ENCODE measurements around the gene APOB. TPM values are rescaled to one million over a fixed set of nuclear protein-coding genes. Genes with fewer than 3 reads are reported as not detected.

The APOB gene
- total RNA-seq, 4 donors from 2014 or later: 0.11 to 0.13 TPM; not detected in 2

DNA sequence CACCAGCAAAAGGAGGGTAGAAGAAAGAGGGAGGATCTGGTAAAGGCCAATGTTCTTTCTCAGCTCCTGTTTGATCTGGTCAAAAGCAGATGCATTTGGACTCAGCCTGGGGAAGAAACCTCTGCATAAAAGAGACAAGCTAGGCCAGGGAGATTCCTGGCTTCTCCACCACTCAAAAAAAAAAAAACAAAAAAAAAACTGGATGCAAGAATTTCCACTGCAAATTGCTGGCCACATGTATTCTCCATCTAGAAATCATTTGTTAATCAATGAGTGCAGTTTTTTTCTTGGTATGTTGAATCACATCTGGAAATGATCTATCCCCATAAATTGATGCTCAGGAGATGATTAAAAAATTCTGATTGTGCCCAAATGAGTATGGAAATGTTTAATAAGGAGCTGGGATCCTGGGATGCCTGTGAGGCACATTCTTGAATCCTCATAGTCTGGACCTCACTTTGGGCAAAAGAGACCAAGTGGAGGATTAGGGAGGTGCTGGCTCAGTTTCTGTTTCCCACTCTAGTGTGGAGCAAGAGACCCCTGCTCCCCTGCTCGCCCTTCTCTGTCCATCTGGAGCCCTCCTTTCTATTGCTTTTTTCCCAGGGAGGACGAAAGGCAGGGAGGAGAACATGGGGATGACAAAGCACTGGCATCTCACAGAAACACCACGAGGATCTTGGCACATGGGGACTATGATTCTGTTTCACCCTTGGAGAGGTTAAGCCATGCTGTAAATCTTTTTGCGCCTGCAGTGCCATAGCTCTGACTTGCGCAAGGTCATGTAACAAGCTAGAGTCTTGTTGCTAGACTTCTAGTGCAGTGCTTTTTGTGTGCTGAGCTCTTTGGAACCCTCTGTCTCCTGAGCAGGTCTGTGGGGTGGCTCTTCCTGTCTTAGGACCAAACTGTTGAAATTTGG lies 57.6 kb downstream of the APOB start:
- Histone ChIP-seq H3K27me3 (no peaks in the 10 kb centered on the region), H3K9me3 (no peaks in the 10 kb centered on the region), H3K4me1 (no peaks in the 10 kb centered on the region), H3K36me3 (no peaks in the 10 kb centered on the region), H3K27ac (no peak overlapping the region), H3K4me3 (replicated peaks in 1 of 3) (no peak overlapping the region)
- intact Hi-C loops (cut with DNase I): no loop called here
- no peak for DNase-seq
- WGBS, 2 donors: 77 to 85% methylated on average over 5 of the region's 5 CpGs
- TF ChIP-seq, protein P1, sequence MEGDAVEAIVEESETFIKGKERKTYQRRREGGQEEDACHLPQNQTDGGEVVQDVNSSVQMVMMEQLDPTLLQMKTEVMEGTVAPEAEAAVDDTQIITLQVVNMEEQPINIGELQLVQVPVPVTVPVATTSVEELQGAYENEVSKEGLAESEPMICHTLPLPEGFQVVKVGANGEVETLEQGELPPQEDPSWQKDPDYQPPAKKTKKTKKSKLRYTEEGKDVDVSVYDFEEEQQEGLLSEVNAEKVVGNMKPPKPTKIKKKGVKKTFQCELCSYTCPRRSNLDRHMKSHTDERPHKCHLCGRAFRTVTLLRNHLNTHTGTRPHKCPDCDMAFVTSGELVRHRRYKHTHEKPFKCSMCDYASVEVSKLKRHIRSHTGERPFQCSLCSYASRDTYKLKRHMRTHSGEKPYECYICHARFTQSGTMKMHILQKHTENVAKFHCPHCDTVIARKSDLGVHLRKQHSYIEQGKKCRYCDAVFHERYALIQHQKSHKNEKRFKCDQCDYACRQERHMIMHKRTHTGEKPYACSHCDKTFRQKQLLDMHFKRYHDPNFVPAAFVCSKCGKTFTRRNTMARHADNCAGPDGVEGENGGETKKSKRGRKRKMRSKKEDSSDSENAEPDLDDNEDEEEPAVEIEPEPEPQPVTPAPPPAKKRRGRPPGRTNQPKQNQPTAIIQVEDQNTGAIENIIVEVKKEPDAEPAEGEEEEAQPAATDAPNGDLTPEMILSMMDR (IDR thresholded peaks at IDR 0.05): no peak
- no peak for TF ChIP-seq POLR2A (IDR thresholded peaks at IDR 0.05)

DNA sequence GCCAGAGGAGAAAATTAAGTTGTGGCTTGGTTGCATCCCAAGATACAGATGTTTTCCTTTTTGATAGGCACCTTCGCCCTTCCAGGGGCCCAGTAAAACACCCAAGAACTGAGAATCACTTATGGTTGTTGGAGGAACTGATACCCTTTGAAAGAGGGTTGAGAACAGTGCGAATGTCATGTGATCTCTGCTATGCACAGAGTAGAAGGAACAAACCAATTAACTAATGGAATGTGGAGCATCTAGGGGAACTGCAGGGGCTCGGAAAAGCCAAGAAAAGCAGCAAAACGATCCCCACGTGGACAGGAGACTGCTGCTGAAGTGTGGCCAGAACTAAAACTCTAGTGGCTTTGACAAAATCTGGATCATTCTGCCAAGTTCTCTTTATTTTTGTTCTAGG lies 58.8 kb downstream of the APOB start:
- no peaks in the 10 kb centered on the region for H3K27me3 ChIP-seq
- H3K27ac ChIP-seq: no peak overlapping the region
- 40 to 43% methylated on average over 5 of the region's 5 CpGs for WGBS, 2 donors
- no peak overlapping the region for H3K4me3 ChIP-seq (replicated peaks in 1 of 3)
- no peaks in the 10 kb centered on the region for H3K36me3 ChIP-seq
- no peaks in the 10 kb centered on the region for H3K9me3 ChIP-seq
- no peak for DNase-seq
- intact Hi-C loops (cut with DNase I): no loop called here
- H3K4me1 ChIP-seq: no peaks in the 10 kb centered on the region
- TF ChIP-seq, protein P1 (IDR thresholded peaks at IDR 0.05): no peak
- no peak for TF ChIP-seq POLR2A (IDR thresholded peaks at IDR 0.05)

- Histone ChIP-seq H3K9me3 (no peaks in the 10 kb centered on the region), H3K4me3 (replicated peaks in 1 of 3) (no peak overlapping the region), H3K27ac (no peak overlapping the region), H3K27me3 (no peaks in the 10 kb centered on the region), H3K4me1 (no peaks in the 10 kb centered on the region), H3K36me3 (no peaks in the 10 kb centered on the region)
- DNase-seq: no peak
- TF ChIP-seq POLR2A (IDR thresholded peaks at IDR 0.05): no peak
- TF ChIP-seq, protein P1 (IDR thresholded peaks at IDR 0.05): no peak
- WGBS, 2 donors: 79 to 80% methylated on average over 8 of the region's 8 CpGs
- intact Hi-C loops (cut with DNase I): no loop called here
These were observed 59.5 kb downstream of the APOB start for GRCh38 chr2:20984408-20984807.

GRCh38 chr2:20983844-20984243 lies 60.0 kb downstream of the APOB start:
- H3K36me3 ChIP-seq: no peaks in the 10 kb centered on the region
- no peak overlapping the region for H3K4me3 ChIP-seq (replicated peaks in 1 of 3)
- H3K4me1 ChIP-seq: no peaks in the 10 kb centered on the region
- TF ChIP-seq, protein P1 (IDR thresholded peaks at IDR 0.05): no peak
- TF ChIP-seq POLR2A (IDR thresholded peaks at IDR 0.05): no peak
- H3K27me3 ChIP-seq: no peaks in the 10 kb centered on the region
- 55 to 67% methylated on average over 3 of the region's 3 CpGs for WGBS, 2 donors
- intact Hi-C loops (cut with DNase I): no loop called here
- H3K9me3 ChIP-seq: no peaks in the 10 kb centered on the region
- no peak for DNase-seq
- no peak overlapping the region for H3K27ac ChIP-seq

- TF ChIP-seq POLR2A (IDR thresholded peaks at IDR 0.05): no peak
- TF ChIP-seq, protein P1 (IDR thresholded peaks at IDR 0.05): no peak
- Histone ChIP-seq H3K4me1 (no peaks in the 10 kb centered on the region), H3K9me3 (no peaks in the 10 kb centered on the region), H3K36me3 (no peaks in the 10 kb centered on the region), H3K27me3 (no peaks in the 10 kb centered on the region), H3K27ac (no peak overlapping the region), H3K4me3 (replicated peaks in 1 of 3) (no peak overlapping the region)
- intact Hi-C loops (cut with DNase I): no loop called here
- no peak for DNase-seq
- 47 to 48% methylated on average over 7 of the region's 7 CpGs for WGBS, 2 donors
These were observed 61.0 kb downstream of the APOB start for GRCh38 chr2:20982861-20983260.
